Glutamatergic neuron (in vitro differentiated cells): ENCODE data around the gene CYBA. TPM values are rescaled to one million over a fixed set of nuclear protein-coding genes. Genes with fewer than 3 reads are reported as not detected.

Source experiments
- DNase-seq: peaks from one replicate; pipeline ENCODE4 v3.0.0; 2022
- H3K27ac Mint-ChIP-seq: one replicate; pipeline ENCODE4 v1.8.0; 2020; ENCODE audit warnings: mild to moderate bottlenecking, mixed read lengths, inconsistent platforms; ENCODE audit not compliant: unreplicated experiment
- H3K27me3 Mint-ChIP-seq: one replicate; pipeline ENCODE4 v1.8.0; 2020; ENCODE audit warnings: mild to moderate bottlenecking, moderate library complexity, mixed read lengths, inconsistent platforms; ENCODE audit not compliant: unreplicated experiment
- H3K36me3 Mint-ChIP-seq: one replicate; pipeline ENCODE4 v1.8.0; 2020; ENCODE audit warnings: mild to moderate bottlenecking, mixed read lengths, inconsistent platforms; ENCODE audit not compliant: unreplicated experiment
- H3K4me1 Mint-ChIP-seq: one replicate; pipeline ENCODE4 v1.8.0; 2020; ENCODE audit warnings: mild to moderate bottlenecking, low read depth, mixed read lengths, inconsistent platforms; ENCODE audit not compliant: unreplicated experiment
- H3K4me3 Mint-ChIP-seq: one replicate; pipeline ENCODE4 v1.8.0; 2020; ENCODE audit warnings: mild to moderate bottlenecking, mixed read lengths, inconsistent platforms; ENCODE audit not compliant: unreplicated experiment
- H3K9me3 Mint-ChIP-seq: one replicate; pipeline ENCODE4 v1.8.0; 2020; ENCODE audit warnings: mild to moderate bottlenecking, moderate library complexity, mixed read lengths, inconsistent platforms; ENCODE audit not compliant: unreplicated experiment
- CTCF ChIP-seq: fragments of 200-600 bp; sonication (generic); IDR thresholded peaks from one replicate; pipeline ENCODE4 v1.5.0; 2021; ENCODE audit not compliant: partially characterized antibody, unreplicated experiment
- total RNA-seq: library from RNA; stranded (reverse); fragmentation: NEBNext Ultra II Directional; extraction: Animal tissue kit (Norgen Biotek cat#: 25700); gene quantifications from one replicate; pipeline ENCODE4 v1.2.1, GENCODE V29; 2021; ENCODE audit not compliant: unreplicated experiment

Gene CYBA
- total RNA-seq, 1 donor from 2014 or later, result 28.7 TPM

- TF ChIP-seq CTCF, result no peak
- peaks cover 4% of the 10 kb centered on the region for H3K27me3 Mint-ChIP-seq
- peaks cover 1% of the 10 kb centered on the region for H3K9me3 Mint-ChIP-seq
- no peak overlapping the region for H3K4me3 Mint-ChIP-seq
- H3K4me1 Mint-ChIP-seq, result peaks cover 5% of the 10 kb centered on the region
- no peak overlapping the region for H3K27ac Mint-ChIP-seq
- H3K36me3 Mint-ChIP-seq, result peaks cover 5% of the 10 kb centered on the region
- DNase-seq, result no peak
Observed at GRCh38 chr16:88597856-88598491, 52.9 kb downstream of the CYBA start.

GRCh38 chr16:88596483-88596882 lies 54.4 kb downstream of the CYBA start:
- Mint-ChIP-seq H3K4me1 (peaks cover 7% of the 10 kb centered on the region), H3K27me3 (peaks cover 2% of the 10 kb centered on the region), H3K27ac (no peak overlapping the region), H3K9me3 (peaks cover 1% of the 10 kb centered on the region), H3K36me3 (peaks cover 5% of the 10 kb centered on the region), H3K4me3 (no peak overlapping the region)
- no peak for TF ChIP-seq CTCF
- DNase-seq, result no peak

- no peak for TF ChIP-seq CTCF
- H3K27me3 Mint-ChIP-seq, result peaks cover 2% of the 10 kb centered on the region
- H3K36me3 Mint-ChIP-seq, result peaks cover 5% of the 10 kb centered on the region
- H3K4me1 Mint-ChIP-seq, result peaks cover 7% of the 10 kb centered on the region
- no peak overlapping the region for H3K4me3 Mint-ChIP-seq
- peaks cover 1% of the 10 kb centered on the region for H3K9me3 Mint-ChIP-seq
- no peak for DNase-seq
- H3K27ac Mint-ChIP-seq, result no peak overlapping the region
Observed at GRCh38 chr16:88595921-88596320, 54.9 kb downstream of the CYBA start.

- H3K9me3 Mint-ChIP-seq, result peaks cover 1% of the 10 kb centered on the region
- H3K4me1 Mint-ChIP-seq, result peaks cover 7% of the 10 kb centered on the region
- peaks cover 5% of the 10 kb centered on the region for H3K36me3 Mint-ChIP-seq
- no peak overlapping the region for H3K4me3 Mint-ChIP-seq
- H3K27me3 Mint-ChIP-seq, result peaks cover 2% of the 10 kb centered on the region
- H3K27ac Mint-ChIP-seq, result no peak overlapping the region
- no peak for DNase-seq
- no peak for TF ChIP-seq CTCF
Observed at GRCh38 chr16:88595101-88595500, 55.8 kb downstream of the CYBA start.

- H3K4me3 Mint-ChIP-seq, result no peak overlapping the region
- DNase-seq, result no peak
- peaks cover 5% of the 10 kb centered on the region for H3K9me3 Mint-ChIP-seq
- peaks cover 7% of the 10 kb centered on the region for H3K4me1 Mint-ChIP-seq
- no peak overlapping the region for H3K27ac Mint-ChIP-seq
- H3K27me3 Mint-ChIP-seq, result peaks cover 9% of the 10 kb centered on the region
- no peak for TF ChIP-seq CTCF
- no peaks in the 10 kb centered on the region for H3K36me3 Mint-ChIP-seq
Observed at GRCh38 chr16:88593910-88594309, 56.9 kb downstream of the CYBA start.
